ENCODE results near the gene GNB4. TPM values are rescaled to one million over a fixed set of nuclear protein-coding genes. Genes with fewer than 3 reads are reported as not detected.

The GNB4 gene
- total and polyA plus RNA-seq, 2 of the 8 experiments (the other 6 are each of a cell fraction or from before 2014, with no cell fraction given) = 13.4 to 29.2 TPM

- TF ChIP-seq CHD7 (IDR thresholded peaks at IDR 0.05; ENCODE audit: insufficient replicate concordance, low read length) (no peak), JUN (IDR thresholded peaks at IDR 0.05; ENCODE audit: low read depth, low read length) (no peak), KDM4A (IDR thresholded peaks at IDR 0.05; ENCODE audit: low read depth, low read length, severe bottlenecking) (no peak), CHD2 (IDR thresholded peaks at IDR 0.05; ENCODE audit: low read length) (no peak), HDAC2 (IDR thresholded peaks at IDR 0.05; ENCODE audit: borderline replicate concordance in 1 of 2, low read depth in 2 of 2, low read length in 2 of 2) (no peak), POLR2AphosphoS5 (IDR thresholded peaks at IDR 0.05; ENCODE audit: low read depth, low read length) (no peak), SAP30 (IDR thresholded peaks at IDR 0.05; ENCODE audit: insufficient read depth, insufficient replicate concordance, low read length) (no peak), CTCF (IDR thresholded peaks at IDR 0.05; ENCODE audit: control extremely low read depth in 1 of 3, insufficient read depth in 1 of 3, low read depth in 1 of 3, low read length in 3 of 3) (peak in 2 of 3 experiments; percentile 40 to 53; a peak in 2 of 4 replicates), POLR2A (IDR thresholded peaks at IDR 0.05; ENCODE audit: control extremely low read depth in 1 of 2, low read depth in 2 of 2, low read length in 2 of 2) (no peak)
Observed at GRCh38 chr3:179446501-179446900, 4.8 kb downstream of the GNB4 start (continued).

Measured in H1 (cell line).